ENCODE results near the gene KMT2B.

DNA sequence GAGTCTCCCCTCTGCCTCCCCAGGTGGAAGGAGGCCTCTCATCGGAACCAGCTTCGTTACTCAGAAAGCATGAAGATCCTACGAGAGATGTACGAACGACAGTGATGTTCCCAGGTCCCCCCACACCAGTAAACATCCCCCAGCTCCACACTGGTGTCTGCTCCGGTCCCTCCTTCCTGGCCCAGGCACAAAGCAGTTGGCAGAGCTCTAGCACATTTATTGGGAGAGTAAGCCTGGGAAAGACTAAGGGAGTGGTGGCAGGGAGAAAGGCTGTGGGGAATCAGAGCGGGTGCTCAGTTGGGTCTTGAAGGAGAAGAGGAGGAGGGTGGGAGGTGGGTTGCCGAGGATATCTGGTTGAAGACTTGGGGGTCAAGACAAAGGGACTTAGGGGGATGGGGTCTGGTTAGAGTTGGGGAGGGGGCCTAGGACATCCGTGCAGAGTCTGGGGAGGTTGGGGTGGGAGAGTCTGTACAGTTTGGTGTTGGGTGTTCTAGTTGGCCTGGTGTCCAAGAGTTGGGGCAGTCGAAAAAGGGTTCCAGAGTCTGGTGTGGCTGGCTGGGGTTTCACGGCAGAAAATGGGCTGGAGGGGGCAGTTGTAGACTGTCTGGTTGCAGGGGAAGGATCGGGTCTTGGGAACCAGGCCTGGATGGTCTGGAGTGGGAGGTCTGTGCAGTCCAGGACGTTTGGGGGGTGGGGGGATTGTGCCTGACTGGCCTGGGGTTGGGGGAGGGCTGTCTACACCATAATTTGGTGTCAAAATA is 36.7 kb downstream of the KMT2B start:
- TF ChIP-seq KDM5A (IDR thresholded peaks at IDR 0.05) (no peak), CEBPB (IDR thresholded peaks at IDR 0.05) (no peak), CHD4 (IDR thresholded peaks at IDR 0.05; ENCODE audit: borderline replicate concordance) (no peak), MAZ (IDR thresholded peaks at IDR 0.05; ENCODE audit: borderline replicate concordance, low read depth, low read length) (no peak), POLR2A (IDR thresholded peaks at IDR 0.05; ENCODE audit: low read length) (no peak), TFCP2L1 (CRISPR knock-in tag; IDR thresholded peaks at IDR 0.05) (no peak), PHF8 (IDR thresholded peaks at IDR 0.05; ENCODE audit: borderline replicate concordance, low read depth) (no peak)
- TF ChIP-seq, protein P1, sequence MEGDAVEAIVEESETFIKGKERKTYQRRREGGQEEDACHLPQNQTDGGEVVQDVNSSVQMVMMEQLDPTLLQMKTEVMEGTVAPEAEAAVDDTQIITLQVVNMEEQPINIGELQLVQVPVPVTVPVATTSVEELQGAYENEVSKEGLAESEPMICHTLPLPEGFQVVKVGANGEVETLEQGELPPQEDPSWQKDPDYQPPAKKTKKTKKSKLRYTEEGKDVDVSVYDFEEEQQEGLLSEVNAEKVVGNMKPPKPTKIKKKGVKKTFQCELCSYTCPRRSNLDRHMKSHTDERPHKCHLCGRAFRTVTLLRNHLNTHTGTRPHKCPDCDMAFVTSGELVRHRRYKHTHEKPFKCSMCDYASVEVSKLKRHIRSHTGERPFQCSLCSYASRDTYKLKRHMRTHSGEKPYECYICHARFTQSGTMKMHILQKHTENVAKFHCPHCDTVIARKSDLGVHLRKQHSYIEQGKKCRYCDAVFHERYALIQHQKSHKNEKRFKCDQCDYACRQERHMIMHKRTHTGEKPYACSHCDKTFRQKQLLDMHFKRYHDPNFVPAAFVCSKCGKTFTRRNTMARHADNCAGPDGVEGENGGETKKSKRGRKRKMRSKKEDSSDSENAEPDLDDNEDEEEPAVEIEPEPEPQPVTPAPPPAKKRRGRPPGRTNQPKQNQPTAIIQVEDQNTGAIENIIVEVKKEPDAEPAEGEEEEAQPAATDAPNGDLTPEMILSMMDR (IDR thresholded peaks at IDR 0.05): no peak
- TF ChIP-seq, protein P2, sequence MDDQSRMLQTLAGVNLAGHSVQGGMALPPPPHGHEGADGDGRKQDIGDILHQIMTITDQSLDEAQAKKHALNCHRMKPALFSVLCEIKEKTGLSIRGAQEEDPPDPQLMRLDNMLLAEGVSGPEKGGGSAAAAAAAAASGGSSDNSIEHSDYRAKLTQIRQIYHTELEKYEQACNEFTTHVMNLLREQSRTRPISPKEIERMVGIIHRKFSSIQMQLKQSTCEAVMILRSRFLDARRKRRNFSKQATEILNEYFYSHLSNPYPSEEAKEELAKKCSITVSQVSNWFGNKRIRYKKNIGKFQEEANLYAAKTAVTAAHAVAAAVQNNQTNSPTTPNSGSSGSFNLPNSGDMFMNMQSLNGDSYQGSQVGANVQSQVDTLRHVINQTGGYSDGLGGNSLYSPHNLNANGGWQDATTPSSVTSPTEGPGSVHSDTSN (IDR thresholded peaks at IDR 0.05): no peak
- TF ChIP-seq, protein P3, sequence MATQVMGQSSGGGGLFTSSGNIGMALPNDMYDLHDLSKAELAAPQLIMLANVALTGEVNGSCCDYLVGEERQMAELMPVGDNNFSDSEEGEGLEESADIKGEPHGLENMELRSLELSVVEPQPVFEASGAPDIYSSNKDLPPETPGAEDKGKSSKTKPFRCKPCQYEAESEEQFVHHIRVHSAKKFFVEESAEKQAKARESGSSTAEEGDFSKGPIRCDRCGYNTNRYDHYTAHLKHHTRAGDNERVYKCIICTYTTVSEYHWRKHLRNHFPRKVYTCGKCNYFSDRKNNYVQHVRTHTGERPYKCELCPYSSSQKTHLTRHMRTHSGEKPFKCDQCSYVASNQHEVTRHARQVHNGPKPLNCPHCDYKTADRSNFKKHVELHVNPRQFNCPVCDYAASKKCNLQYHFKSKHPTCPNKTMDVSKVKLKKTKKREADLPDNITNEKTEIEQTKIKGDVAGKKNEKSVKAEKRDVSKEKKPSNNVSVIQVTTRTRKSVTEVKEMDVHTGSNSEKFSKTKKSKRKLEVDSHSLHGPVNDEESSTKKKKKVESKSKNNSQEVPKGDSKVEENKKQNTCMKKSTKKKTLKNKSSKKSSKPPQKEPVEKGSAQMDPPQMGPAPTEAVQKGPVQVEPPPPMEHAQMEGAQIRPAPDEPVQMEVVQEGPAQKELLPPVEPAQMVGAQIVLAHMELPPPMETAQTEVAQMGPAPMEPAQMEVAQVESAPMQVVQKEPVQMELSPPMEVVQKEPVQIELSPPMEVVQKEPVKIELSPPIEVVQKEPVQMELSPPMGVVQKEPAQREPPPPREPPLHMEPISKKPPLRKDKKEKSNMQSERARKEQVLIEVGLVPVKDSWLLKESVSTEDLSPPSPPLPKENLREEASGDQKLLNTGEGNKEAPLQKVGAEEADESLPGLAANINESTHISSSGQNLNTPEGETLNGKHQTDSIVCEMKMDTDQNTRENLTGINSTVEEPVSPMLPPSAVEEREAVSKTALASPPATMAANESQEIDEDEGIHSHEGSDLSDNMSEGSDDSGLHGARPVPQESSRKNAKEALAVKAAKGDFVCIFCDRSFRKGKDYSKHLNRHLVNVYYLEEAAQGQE (IDR thresholded peaks at IDR 0.05): no peak
- TF ChIP-seq, protein P4, sequence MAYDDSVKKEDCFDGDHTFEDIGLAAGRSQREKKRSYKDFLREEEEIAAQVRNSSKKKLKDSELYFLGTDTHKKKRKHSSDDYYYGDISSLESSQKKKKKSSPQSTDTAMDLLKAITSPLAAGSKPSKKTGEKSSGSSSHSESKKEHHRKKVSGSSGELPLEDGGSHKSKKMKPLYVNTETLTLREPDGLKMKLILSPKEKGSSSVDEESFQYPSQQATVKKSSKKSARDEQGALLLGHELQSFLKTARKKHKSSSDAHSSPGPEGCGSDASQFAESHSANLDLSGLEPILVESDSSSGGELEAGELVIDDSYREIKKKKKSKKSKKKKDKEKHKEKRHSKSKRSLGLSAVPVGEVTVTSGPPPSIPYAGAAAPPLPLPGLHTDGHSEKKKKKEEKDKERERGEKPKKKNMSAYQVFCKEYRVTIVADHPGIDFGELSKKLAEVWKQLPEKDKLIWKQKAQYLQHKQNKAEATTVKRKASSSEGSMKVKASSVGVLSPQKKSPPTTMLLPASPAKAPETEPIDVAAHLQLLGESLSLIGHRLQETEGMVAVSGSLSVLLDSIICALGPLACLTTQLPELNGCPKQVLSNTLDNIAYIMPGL (CRISPR knock-in tag; IDR thresholded peaks at IDR 0.05; ENCODE audit: borderline replicate concordance): no peak

Measured in A549 (cell line).